Stimulated activated CD8-positive, alpha-beta memory T cell treated with anti-CD3 and anti-CD28 coated beads, Interleukin-12 subunit alpha, Interleukin-12 subunit beta, amount 100 ng/mL, for 1 hour (primary cell): ENCODE measurements around the gene STARD3.

Experiments used
- DNase-seq: peaks from one replicate; pipeline ENCODE4 v3.0.0-alpha.2; 2020; ENCODE audit warnings: low read depth

Gene STARD3

DNA sequence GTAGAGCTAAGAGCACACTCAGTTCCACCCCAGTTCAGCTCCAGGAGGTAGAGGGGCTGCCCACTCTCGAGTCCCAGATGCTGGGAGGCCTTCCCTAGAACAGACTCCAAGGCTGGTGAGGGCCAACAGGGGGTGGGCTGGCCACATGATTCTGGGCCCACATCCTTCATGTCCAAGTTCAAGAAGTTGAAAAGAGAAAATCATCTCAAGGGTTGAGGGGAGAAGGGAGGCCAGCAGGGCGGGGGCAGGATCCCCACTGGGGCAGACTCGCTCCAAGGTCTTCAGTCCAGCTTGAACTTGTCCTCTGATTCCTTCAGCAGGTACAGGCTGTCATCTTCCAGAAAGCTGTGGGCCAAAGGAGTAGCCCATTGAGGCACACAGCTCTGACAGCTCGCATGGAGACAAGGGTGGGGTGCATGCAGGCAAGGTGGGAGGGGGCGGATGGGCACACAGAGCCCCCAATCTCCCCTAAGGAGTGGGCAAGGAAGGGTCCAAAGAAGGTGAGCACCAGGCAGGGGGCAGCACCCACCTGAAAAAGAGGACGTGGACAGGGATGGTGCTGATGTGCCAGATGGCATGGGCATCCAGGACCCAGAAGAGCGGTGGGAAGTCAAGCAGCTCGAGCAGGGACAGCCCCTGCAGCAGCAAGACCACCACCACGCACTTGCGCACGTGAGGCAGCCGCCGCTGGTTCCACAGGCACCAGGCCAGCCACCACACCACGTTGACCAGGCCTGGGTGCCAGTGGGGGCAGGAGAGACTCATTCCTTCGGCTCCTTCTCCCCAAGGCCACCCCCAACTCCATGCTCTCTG lies 35.8 kb downstream of the STARD3 start:
- DNase-seq, result no peak

DNA sequence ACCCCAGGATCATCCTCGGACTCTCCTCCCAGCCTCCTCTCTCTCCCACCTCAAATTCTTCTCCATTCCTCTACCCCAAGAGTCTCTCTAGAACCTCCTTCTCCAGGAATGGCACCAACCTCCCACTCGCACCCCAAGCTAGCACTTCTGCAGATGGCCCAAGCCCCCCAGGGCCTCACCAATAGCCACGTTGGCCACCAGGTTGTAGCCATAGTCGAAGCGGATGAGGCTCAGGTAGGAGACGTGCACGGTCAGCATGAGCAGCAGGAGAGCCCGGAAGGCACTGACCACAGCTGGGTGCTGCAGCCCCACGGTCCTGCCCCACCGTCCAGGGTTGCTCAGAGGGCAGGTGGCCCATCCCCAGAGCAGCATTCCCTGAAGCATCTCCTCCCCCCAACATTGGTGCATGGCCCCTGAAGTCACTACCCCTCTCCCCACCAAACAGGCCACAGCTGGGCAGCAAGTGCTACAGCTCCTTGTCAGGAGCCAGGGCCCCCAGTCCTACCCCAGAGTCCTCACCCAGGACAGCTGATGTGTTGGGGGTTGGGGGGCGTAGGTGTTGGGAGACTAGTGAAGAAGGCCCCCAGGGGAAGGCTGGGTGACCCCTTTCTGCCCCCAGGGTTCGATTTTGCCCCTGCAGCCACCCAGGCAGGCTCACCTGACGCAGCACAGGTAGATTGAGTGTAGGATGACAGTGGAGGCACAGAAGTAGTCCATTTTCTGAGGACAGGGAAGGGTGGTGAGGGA lies 36.6 kb downstream of the STARD3 start:
- no peak for DNase-seq

DNA sequence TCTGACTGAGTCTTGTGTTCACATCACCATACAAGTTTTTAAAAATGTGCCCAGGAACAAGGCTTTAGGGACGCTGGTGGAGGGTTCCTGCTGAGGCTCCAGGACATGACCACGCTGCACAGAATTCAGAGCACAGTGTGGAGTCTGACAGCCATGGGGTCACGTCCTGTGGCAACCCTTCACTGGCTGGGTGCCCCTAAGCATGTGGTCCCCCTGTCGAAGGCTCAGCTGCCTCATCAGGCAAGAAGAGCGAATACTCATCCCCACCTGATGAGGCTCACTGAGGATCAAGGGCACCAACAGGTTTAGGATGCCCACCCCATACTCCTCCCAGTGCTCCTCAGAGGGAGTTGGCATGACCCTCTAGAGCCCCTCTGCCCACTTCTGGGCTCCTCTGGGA lies 37.2 kb downstream of the STARD3 start:
- DNase-seq, result no peak

DNA sequence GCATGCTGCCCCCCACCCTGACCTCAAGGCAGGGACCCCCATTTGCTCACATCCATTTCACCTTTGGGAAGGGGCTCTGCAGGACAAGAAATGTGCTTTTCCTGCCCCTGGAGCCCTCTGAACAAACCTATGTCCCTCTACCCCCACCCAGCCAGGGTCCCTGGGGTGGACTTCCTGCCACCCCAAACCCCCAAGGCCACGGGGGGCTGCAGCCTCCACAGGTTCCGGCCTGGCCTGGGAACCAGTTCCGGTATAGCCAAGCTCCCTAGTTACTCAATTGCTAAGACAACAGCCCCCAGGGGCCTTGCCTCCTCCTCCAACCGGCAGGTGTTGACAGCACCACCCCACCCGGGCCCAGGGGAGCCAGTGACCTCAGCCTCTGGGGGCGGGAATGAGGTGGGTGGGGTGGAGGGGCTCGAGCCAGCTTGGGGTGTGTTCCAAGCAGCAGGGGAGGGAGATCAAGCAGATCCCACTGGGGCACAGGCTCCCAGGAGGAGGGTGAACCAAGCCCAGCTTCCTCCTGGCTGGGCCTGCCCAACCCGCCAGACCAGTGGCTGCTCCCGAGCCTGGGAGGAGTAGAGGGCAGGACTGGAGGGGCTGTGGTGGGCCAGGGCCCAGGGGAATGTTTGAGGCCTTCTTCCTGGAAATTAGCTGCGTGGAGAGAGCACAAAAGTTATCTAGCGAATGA lies 37.9 kb downstream of the STARD3 start:
- DNase-seq, result no peak

DNA sequence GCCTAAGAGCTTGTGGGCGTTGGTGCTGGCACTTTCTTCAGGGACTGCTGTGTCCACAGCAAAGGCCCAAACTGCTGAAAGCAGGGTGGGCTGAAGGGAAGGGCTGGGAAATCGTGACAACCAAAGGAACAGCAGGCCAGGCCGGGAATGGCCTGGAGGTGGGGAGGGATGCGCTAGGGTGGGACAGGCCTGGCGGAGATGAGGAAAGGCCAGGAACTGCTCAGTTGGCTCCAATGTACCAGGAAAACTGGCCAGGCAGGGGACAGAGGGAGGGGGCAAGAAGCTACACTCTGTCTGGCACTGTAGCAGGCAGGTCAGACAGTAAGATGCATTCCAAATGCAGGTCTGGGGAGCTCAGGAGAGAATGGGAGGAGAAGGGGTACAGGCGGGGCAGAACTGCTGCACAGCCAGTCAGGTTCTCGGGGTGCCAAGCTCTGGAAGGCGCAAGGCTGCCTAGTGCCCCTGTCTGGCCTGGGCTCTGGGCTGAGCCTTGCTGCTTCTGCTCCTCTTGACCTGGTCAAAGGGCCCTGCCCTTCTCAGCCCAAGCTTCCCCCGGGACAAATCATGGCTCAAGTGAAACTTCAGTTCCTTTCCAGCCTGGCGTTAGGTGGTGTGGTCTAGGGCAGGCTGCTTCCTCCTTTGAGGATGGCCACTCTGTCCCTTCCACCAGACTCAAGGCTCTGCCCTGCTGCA lies 38.6 kb downstream of the STARD3 start:
- DNase-seq, result no peak

DNA sequence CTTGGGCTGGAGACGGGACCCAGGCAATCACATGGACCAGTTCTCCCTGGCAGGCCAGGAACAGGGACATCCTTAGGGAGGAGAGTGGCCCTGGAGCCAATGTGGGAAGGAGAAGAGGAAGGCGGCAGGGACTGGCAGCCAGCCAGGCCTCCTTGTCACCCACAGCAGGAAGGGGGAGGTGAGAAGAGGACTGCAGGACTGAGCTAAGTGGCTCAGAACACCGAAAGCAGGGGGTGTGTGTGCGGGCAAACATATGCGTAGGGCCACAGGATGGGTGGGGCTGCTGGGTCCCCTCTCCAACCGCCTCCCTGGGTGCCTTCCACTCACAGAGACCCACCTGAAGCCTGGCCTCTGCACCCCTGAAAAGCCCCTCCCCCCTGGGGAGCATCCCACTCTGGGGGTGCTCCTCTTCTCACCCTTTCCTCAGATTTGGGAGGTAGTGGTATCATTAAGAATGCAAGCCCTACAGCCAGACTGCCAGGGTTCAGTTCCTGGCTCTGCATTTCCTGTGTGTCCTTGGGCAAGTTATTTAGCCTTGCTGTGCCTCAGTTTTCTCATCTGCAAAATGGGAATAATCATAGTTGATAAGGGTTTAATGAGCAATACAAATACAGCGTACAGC lies 39.4 kb downstream of the STARD3 start:
- no peak for DNase-seq

DNA sequence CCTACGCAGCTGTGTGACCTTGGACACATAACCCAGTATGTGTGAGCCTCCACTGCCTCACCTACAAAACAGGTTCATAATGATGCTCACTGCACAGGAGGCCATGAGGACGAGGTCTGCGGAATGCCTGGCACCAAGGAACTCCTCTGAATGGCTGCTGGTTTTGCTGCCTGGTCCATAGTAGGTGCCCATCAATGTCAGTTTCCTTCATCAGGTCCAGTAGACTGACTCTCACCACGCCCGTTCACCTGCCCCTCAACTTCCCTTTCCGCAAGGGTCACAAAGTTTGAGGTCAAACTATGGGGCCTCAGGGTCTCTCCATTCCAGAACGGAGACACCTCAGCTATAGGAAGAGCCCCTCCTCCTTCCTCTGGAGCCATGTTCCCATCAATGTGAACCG lies 40.1 kb downstream of the STARD3 start:
- no peak for DNase-seq

DNA sequence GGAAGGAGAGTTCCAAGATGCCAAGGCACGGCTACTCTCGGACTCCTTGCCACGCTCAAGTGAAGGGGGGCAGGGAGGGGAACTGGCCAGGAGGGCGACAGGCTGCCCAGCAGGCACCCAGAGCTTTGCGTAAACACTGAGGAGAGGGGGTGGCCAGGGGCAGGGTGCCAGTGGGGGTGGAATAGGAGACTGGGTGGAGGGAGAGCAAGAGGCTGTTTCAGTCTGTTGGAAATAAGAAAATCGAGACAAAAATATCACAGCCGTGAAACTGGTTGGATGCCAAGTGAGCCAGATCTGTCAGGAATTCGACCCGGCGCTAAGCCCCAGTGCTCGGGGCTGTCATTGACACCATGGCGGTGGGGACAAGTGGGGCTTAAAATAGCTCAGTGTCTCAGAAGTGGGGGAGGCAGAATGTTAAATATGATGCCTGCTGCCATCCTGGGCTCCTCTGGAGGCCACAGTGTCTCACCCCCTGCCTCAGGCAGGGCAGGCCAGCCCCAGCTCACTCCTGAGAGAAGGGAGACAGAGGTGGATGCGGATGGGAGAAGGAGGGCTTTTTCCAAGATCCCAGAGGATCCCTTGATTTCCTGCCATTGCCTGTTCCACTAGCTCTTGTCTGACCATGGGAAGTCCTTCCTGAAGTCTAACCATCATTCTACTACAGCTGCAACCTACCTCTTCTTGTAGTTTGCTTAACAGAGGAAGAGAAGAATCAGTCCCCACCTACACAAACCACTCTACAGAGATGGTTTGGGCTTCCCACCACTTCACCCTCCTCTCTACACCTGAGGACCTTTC lies 40.8 kb downstream of the STARD3 start:
- no peak for DNase-seq

DNA sequence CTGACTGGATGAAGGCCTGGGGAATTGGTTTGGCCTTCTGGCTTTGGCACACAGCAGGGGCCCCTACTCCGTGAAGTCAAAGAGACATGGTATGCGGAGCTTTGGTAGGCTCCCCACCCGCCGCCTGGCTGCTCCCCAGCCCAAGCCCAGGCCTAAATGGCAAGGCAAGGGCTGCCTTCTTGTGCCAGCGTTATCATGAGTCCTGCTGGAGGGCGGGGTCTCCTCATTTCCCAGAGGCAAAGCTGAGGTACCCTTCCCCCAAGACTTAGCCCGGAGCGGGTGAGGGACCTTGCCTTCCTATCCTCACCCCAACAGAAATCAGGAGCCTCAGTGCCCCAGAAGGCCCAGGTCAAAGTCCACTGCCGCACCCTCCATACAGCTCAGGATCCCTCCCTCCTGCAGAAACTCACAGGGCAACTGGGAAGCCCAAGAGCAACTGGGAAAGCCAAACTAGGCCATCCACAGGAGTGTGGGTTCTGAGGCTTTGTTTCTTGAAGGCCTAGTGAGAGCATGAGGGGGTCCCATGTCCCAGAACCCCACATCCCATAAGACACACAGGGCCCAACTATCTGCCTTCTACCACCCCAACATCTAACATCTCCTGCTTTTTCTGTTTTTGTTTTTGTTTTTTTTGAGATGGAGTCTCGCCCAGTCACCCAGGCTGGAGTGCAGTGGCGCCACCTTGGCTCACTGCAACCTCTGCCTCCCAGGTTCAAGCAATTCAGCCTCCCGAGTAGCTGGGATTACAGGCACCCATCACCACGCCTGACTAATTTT lies 41.6 kb downstream of the STARD3 start:
- DNase-seq, result no peak

DNA sequence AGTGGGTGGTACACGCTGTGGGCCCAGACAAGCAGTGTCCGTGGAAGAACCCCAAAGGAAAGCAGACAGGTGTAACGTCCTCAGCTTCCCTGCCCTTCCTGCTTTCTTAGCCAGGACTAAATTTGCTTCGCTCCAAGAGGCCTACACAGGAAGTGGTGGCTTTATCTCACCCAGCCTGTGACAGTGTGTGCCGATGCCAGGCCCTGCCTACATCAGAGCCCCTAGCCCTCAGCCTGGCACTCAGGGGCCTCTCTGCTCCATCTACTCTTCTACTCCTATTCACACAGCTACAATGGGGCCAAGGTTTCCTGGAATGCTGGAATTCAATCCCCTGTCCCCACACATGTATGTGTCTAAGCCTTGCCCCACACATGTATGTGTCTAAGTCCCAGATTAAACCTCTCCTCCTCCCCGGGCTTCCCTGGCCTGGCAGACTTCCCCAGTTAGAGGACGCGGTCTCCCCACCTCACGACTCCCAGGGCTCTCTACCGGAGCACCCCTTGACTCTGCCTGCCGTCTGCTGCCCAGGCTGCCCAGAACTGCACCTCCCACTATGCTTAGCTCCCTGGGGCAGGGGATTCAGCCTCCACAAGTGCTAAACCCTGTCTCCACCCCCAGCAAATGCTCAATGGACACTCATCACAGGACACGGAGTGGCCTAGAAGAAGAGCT lies 42.7 kb downstream of the STARD3 start:
- DNase-seq, result peak; percentile 31

DNA sequence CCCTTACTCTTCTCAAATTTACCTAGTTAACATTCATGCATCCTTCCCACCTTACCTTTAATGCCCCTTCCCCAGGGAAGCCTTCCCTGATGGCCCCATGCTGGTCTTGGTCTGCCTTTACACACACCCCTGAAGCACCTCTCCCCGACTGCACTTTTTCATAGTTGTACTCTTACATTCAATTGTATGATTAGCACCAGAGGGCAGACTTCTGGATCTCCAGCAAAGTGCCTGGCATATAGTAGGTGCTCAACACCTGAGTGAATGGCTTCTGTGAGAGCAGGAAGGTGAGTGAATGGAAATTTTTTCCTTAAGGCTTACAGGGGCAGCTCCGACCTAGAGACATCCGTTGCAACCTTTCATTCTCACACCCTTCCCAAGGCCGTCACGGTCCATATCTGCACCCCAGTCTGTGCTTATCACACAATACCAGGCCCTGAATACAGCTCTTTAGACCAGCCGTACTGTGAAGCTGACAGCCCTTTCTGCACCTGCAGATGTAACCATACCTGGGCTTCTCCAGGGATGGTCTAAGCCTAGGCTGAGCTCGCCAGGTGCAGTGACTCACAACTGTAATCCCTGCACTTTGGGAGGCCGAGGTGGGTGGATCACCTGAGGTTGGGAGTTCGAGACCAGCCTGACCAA lies 46.5 kb downstream of the STARD3 start:
- no peak for DNase-seq

DNA sequence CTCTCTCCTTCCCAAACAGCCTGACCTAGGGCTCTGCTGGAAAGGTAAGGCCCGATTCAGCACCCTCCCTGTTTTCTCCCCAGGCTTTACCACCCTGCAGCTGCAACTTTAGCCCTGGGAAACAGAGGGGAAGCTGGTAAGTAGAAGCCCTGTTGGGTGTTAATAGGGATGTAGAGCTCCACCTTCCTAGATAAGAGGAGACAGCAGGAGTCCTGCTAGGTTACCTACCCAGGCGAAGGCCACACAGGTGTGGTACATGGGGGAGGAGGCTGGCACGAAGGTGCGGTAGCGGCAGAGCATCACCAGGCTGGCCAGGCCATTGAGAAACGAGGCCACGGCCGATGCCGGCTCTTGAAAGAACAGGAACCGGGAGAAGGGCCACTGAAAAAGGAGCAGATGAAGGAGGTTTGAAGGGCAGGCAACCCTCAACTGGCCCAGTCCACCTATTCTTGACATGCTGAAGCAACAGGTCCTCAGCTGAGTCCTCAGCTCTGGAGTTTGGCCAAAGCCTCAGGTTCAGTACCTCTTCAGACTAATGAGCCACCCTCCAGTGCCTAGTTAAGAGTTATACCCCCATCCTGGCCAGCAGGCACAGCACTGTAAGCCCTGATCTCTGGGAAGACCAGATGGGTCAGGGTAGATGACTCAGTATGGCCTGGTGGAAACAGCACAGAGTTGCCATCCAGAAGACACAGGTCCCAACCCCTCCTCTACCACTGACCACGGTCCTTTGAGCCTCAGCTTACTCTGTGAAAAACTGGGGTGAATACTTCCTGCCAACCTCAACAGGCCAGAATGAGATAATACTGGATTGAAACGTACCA lies 47.6 kb downstream of the STARD3 start:
- no peak for DNase-seq

DNA sequence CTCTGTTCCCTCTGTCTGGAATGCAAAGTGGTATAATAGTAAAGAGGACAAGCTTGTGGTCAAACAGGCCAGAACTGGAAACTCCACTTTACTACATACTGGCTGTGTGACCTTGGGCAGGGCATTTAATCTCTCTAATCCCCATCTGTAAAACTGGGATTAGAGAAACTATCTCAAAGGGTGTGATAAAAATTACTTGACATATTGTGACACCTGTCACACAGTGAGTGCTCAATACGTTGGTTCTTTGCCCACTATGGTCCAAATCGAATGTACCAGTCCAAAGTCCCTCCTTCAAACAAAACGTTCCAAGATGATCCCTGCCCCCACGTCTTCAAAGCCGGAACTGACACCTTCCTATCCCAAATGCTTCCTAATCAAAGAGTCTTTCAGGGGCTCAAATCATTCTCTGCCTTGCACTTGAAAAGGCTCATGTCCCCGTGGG lies 50.2 kb downstream of the STARD3 start:
- DNase-seq, result no peak

DNA sequence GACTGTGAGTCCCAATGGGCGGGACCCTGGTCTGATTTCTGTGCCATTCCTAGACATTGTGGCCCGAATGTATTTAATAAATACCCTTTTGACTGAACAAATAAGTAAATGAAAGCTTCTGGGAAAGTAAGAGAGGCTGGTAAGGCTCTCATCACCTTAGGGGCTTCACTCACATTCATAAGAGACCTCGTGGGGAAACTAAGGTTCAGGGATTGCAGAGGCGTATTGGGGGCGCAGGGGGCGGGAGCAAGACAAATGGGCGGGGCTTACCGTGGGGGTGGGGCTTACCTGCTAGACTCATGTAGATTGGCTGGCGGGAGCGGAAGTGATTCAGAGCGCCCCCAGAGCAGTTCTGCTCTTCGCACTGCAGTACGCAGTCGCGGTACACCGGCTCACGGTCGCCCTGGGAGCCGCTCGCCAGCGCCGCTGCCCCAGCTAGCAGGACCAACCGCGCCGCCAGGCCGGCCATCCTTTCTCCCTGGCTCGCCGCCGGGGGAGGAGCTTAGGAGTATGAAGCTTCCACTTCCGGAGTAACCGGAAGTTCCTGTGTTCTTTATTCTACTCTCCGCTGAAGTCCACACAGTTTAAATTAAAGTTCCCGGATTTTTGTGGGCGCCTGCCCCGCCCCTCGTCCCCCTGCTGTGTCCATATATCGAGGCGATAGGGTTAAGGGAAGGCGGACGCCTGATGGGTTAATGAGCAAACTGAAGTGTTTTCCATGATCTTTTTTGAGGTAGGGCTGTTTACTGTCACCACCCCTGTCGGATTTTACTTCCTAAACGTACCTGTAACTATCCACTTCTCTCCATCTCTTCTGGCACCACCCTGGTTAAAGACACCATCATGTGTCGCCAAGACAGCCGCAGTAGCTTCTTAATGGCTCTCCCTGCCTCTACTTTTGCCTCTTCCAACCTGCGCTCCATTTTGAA lies 50.9 kb downstream of the STARD3 start, which contains the start of gene PGAP3:
TSS of gene PGAP3 (minus strand) at position 512 of the 929 bp plus-strand sequence. CDS start at position 469, 43 bp downstream.
- peak; percentile 73 for DNase-seq

DNA sequence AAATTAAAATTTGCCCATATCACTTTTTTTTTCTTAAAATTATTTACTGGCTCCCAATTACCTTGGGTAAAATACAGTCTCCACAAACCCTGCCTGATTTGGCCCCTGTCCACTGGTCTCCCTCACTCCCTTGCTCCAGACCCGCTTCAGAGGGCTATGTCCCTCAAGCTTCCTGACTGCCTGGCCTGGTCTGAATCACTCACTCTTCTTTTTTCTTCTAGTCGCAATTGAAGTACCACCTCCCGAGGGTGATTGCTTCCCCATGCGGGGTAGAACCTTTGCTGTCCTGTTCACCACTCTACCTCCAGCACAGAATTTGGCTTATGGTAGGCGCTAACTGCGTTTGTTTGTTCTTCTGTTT lies 51.5 kb downstream of the STARD3 start:
- no peak for DNase-seq

DNA sequence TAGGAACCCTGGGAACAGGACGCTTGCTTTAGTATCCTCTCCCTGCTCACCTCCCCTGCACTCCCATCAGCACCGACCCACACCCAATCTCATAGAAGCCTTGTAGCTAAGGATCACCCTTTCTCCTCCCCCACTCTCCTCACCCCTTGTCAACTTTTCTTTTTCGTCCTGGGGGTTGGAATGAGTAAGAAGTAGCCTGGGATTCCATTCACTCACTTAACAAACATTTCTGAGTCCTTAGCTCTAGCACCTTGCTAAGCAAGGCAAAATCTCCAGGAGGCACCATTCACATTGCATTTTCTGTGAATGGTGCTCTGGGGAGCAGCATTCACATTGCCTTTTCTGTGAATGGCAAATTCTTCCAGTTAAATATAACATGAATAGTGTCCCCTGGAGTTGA lies 52.0 kb downstream of the STARD3 start:
- DNase-seq, result no peak

DNA sequence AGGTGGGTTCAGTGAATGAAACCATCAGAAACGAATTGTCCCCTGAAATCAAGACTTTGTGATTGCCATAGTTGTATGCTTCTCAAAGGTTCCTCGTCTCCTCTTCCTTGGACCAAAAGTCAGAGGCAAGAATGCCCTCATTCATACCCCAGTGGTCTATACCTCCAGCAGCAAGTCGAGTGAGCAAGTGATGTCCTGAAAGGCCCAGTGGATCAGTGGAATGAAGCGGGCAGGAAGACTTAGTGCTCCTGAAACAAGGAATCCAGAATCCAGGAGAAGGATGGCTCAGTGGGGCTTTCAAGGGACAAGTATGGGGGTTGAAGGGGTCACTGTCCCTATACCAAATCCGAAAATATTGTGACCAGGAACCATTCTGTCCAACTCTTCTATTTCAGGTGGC lies 57.6 kb downstream of the STARD3 start:
- no peak for DNase-seq
